Activated T-helper 9 cell treated with anti-CD3 and anti-CD28 coated beads, Interleukin-2, amount 50 U/mL, for 16 hours (primary cell): Measurements from ENCODE around the gene FAM118B.
A peak's percentile ranks its signal among the peaks of the same experiment; 100 is the strongest.
"Not testable (repeated sequence)": the region's sequence is repeated elsewhere in the genome, so short reads cannot be mapped to it uniquely, and the experiment has no call there.

ENCODE experiments used
- DNase-seq: peaks from one replicate; pipeline ENCODE4 v3.0.0-alpha.2; 2020; ENCODE audit warnings: low read depth

The FAM118B gene

GRCh38 chr11:126219547-126219946, 8.0 kb downstream of the FAM118B start:
- DNase-seq = no peak

- DNase-seq = no peak
These were observed 13.2 kb downstream of the FAM118B start for GRCh38 chr11:126224647-126225294.

GRCh38 chr11:126225295-126225665, 13.7 kb downstream of the FAM118B start:
- DNase-seq = no peak

- DNase-seq = no peak
These were observed 14.9 kb downstream of the FAM118B start for GRCh38 chr11:126226334-126227084.

GRCh38 chr11:126229858-126230540, 18.4 kb downstream of the FAM118B start:
- no peak for DNase-seq

GRCh38 chr11:126231725-126232459, 20.3 kb downstream of the FAM118B start:
- no peak for DNase-seq

- no peak for DNase-seq
These were observed 21.1 kb downstream of the FAM118B start for GRCh38 chr11:126232683-126233082.

- no peak for DNase-seq
These were observed 21.8 kb downstream of the FAM118B start for GRCh38 chr11:126233391-126233790.

- DNase-seq = no peak
These were observed 35.1 kb downstream of the FAM118B start for GRCh38 chr11:126246636-126247035.

GRCh38 chr11:126253265-126253664, 41.7 kb downstream of the FAM118B start:
- DNase-seq = no peak

GRCh38 chr11:126254819-126255218, 43.2 kb downstream of the FAM118B start:
- DNase-seq = no peak

- DNase-seq = not testable (repeated sequence)
These were observed 43.9 kb downstream of the FAM118B start for GRCh38 chr11:126255507-126255906.

- DNase-seq = no peak
These were observed 44.6 kb downstream of the FAM118B start for GRCh38 chr11:126256216-126256615.

GRCh38 chr11:126257144-126257543, 45.6 kb downstream of the FAM118B start:
- DNase-seq = no peak

- no peak for DNase-seq
These were observed 46.2 kb downstream of the FAM118B start for GRCh38 chr11:126257764-126258163.

- DNase-seq = no peak
These were observed 50.6 kb downstream of the FAM118B start for GRCh38 chr11:126262216-126262615.

GRCh38 chr11:126263489-126263888, 51.9 kb downstream of the FAM118B start:
- no peak for DNase-seq

- no peak for DNase-seq
These were observed 54.2 kb downstream of the FAM118B start for GRCh38 chr11:126265811-126266210.

GRCh38 chr11:126267650-126268049, 56.1 kb downstream of the FAM118B start:
- DNase-seq = no peak

- DNase-seq = peak; percentile 2
These were observed 56.8 kb downstream of the FAM118B start for GRCh38 chr11:126268361-126268707.

- DNase-seq = peak; percentile 100
These were observed 57.4 kb downstream of the FAM118B start, which contains the start of the genes FOXRED1 and SRPRA for GRCh38 chr11:126268708-126269579. Gene FOXRED1 (plus strand): TSS chr11:126269154. CDS start chr11:126269207, 53 bp downstream. Gene SRPRA (minus strand): TSS chr11:126268895. CDS start chr11:126268804, 91 bp downstream.
